K562 (cell line): Measurements from ENCODE around the gene MRPS31. TPM values are rescaled to one million over a fixed set of nuclear protein-coding genes. Genes with fewer than 3 reads are reported as not detected.
A peak's percentile ranks its signal among the peaks of the same experiment; 100 is the strongest.

Experiments
- BRD9 ChIP-seq: fragments of 450-650 bp; IDR thresholded peaks from 2 replicates; pipeline ENCODE4 v1.6.1; 2018; ENCODE audit warnings: low read depth; ENCODE audit not compliant: partially characterized antibody
- CBX5 ChIP-seq: IDR thresholded peaks from 2 replicates; pipeline ENCODE4 v1.6.1; 2014; ENCODE audit warnings: low read depth, borderline replicate concordance
- EP300 ChIP-seq: IDR thresholded peaks from 2 replicates; pipeline ENCODE4 v1.6.1; 2012; ENCODE audit warnings: low read length, improper control_type of control experiment
- JUND ChIP-seq, 2 experiments: IDR thresholded peaks; 2 replicates in 1 of 2; 3 replicates in 1 of 2; pipeline ENCODE4 v1.6.1; 2011; ENCODE audit warnings: borderline replicate concordance in 2 of 2, low read depth in 2 of 2, low read length in 2 of 2, improper control_type of control experiment in 1 of 2, missing biosample characterization in 1 of 2, missing genetic modification characterization in 1 of 2, missing genetic modification reagents in 1 of 2
- PTBP1 ChIP-seq: fragments of 200-400 bp; formaldehyde crosslinking; IDR thresholded peaks from 2 replicates; pipeline ENCODE4 v1.6.1; 2017; ENCODE audit warnings: low read depth, low read length
- ZNF347 ChIP-seq: fragments of 450-650 bp; formaldehyde crosslinking; IDR thresholded peaks from 2 replicates; pipeline ENCODE4 v1.4.0; 2020; ENCODE audit warnings: low read depth, mild to moderate bottlenecking, moderate library complexity
- polyA plus RNA-seq, 8 experiments: library from polyadenylated mRNA; depleted of rRNA in 4 of 8; stranded (reverse) in 5 of 8; unstranded in 3 of 8; fragments of >200 nt; fragmentation: Nextera tagmentation in 2 of 8; fragmentation: Illumina TruSeq in 1 of 8; extraction: Ambion mirVana in 2 of 8; extraction: Trizol in 1 of 8; gene quantifications; 2 replicates each; pipeline versions ENCODE4 v1.2.1 to v1.2.3, GENCODE V29; 2011 to 2014; ENCODE audit warnings: inconsistent platforms in 1 of 8, missing spikeins in 1 of 8
- total RNA-seq, 7 experiments: library from RNA; depleted of rRNA in 6 of 7; stranded (reverse); fragments of >200 nt in 6 of 7; fragmentation: Illumina TruSeq in 2 of 7; extraction: Trizol in 2 of 7; gene quantifications; 2 replicates each; pipeline versions ENCODE4 v1.2.1 to v1.2.3, GENCODE V29; 2011 to 2021; ENCODE audit warnings: low replicate concordance in 1 of 7
- TF ChIP-seq, protein P1 (sequence below): fragments of 450-650 bp; IDR thresholded peaks from 2 replicates; pipeline ENCODE4 v1.6.1; 2018; ENCODE audit not compliant: partially characterized antibody
- TF ChIP-seq, protein P2 (sequence below): fragments of 450-650 bp; IDR thresholded peaks from 2 replicates; pipeline ENCODE4 v1.6.1; 2018; ENCODE audit warnings: mild to moderate bottlenecking, low read depth; ENCODE audit not compliant: partially characterized antibody
- TF ChIP-seq, protein P3 (sequence below), 2 experiments: fragments of 200-800 bp in 1 of 2; sonication (Bioruptor generic) in 1 of 2; sonication (generic) in 1 of 2; formaldehyde crosslinking in 1 of 2; IDR thresholded peaks in 1 of 2; conservative IDR thresholded peaks in 1 of 2; 2 replicates each; pipeline versions ENCODE4 v1.5.0 to v1.6.1; 2016 to 2020; ENCODE audit warnings: missing compliant biosample characterization in 1 of 2, missing genetic modification characterization in 1 of 2, missing genetic modification reagents in 1 of 2

The MRPS31 gene
- total and polyA plus RNA-seq, 9 of the 15 experiments (the other 6 are each of a cell fraction or from before 2014, with no cell fraction given): 20.3 to 57.8 (median 37.1) TPM

DNA sequence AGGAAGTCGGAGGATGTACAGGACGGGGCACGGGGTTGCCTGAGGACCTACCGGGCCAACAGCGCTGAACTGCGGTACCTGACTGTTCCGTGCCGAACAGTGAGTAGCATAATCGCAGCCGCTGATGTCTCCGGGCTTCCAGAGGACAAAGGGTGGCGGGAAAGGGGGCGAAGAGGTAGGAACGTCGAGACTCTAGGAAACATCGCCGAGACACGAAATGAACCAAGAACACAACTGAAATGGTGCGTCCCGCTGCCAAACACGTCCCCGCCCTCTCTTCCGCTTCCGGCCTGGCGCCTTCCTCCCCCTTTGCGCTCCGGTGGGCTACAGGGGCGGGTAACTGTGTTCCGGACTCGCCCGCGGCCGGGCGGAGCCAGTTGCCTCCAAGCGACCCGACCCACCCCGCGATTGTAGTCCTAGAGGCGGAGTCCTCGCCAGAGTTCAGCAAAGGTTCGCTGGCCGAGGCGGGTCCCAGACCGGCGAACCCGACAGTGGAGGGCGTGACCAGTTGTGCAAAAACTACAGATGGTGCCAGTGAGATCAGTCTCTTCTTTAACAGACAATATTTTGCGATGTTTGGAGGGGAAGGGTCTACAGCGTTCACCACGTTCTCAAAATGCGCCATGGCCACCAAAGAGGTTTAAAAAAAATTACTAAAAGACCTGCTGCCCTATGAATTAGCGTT is at the start of gene MRPS31 (continued):
- TF ChIP-seq, protein P1, sequence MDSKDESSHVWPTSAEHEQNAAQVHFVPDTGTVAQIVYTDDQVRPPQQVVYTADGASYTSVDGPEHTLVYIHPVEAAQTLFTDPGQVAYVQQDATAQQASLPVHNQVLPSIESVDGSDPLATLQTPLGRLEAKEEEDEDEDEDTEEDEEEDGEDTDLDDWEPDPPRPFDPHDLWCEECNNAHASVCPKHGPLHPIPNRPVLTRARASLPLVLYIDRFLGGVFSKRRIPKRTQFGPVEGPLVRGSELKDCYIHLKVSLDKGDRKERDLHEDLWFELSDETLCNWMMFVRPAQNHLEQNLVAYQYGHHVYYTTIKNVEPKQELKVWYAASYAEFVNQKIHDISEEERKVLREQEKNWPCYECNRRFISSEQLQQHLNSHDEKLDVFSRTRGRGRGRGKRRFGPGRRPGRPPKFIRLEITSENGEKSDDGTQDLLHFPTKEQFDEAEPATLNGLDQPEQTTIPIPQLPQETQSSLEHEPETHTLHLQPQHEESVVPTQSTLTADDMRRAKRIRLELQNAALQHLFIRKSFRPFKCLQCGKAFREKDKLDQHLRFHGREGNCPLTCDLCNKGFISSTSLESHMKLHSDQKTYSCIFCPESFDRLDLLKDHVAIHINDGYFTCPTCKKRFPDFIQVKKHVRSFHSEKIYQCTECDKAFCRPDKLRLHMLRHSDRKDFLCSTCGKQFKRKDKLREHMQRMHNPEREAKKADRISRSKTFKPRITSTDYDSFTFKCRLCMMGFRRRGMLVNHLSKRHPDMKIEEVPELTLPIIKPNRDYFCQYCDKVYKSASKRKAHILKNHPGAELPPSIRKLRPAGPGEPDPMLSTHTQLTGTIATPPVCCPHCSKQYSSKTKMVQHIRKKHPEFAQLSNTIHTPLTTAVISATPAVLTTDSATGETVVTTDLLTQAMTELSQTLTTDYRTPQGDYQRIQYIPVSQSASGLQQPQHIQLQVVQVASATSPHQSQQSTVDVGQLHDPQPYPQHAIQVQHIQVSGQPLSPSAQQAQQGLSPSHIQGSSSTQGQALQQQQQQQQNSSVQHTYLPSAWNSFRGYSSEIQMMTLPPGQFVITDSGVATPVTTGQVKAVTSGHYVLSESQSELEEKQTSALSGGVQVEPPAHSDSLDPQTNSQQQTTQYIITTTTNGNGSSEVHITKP: peak; percentile 78
- TF ChIP-seq JUND (IDR thresholded peaks at IDR 0.05; ENCODE audit: borderline replicate concordance, low read depth, low read length) (peak; percentile 63), JUND (tag; IDR thresholded peaks at IDR 0.05; ENCODE audit: borderline replicate concordance, low read depth, low read length) (peak; percentile 26; the same call in 1 of the 3 replicates), EP300 (peak; percentile 36; the same call in 1 of the 2 replicates), BRD9 (no peak), ZNF347 (no peak), PTBP1 (no peak), CBX5 (no peak; the same call in 1 of the 2 replicates)
- TF ChIP-seq, protein P2, sequence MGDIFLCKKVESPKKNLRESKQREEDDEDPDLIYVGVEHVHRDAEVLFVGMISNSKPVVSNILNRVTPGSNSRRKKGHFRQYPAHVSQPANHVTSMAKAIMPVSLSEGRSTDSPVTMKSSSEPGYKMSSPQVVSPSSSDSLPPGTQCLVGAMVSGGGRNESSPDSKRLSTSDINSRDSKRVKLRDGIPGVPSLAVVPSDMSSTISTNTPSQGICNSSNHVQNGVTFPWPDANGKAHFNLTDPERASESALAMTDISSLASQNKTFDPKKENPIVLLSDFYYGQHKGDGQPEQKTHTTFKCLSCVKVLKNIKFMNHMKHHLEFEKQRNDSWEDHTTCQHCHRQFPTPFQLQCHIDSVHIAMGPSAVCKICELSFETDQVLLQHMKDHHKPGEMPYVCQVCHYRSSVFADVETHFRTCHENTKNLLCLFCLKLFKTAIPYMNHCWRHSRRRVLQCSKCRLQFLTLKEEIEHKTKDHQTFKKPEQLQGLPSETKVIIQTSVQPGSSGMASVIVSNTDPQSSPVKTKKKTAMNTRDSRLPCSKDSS: no peak
- TF ChIP-seq, protein P3, sequence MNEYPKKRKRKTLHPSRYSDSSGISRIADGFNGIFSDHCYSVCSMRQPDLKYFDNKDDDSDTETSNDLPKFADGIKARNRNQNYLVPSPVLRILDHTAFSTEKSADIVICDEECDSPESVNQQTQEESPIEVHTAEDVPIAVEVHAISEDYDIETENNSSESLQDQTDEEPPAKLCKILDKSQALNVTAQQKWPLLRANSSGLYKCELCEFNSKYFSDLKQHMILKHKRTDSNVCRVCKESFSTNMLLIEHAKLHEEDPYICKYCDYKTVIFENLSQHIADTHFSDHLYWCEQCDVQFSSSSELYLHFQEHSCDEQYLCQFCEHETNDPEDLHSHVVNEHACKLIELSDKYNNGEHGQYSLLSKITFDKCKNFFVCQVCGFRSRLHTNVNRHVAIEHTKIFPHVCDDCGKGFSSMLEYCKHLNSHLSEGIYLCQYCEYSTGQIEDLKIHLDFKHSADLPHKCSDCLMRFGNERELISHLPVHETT (CRISPR knock-in tag; conservative IDR thresholded peaks at IDR 0.05 in 1 of 2, IDR thresholded peaks at IDR 0.05 in 1 of 2): peak in 1 of 2 experiments; percentile 63; a peak in 2 of 4 replicates
